Suppressor macrophage treated with lipopolysaccharide for 1 hour (primary cell): Measurements from ENCODE around the gene PROSER2.
A peak's percentile ranks its signal among the peaks of the same experiment; 100 is the strongest.
"Not testable (repeated sequence)": the region's sequence is repeated elsewhere in the genome, so short reads cannot be mapped to it uniquely, and the experiment has no call there.

Experiments used
- DNase-seq, 3 donors: peaks; one replicate each; pipeline ENCODE4 v3.0.0-alpha.2; 2020 to 2022

The PROSER2 gene

GRCh38 chr10:11887381-11888227 lies 64.4 kb downstream of the PROSER2 start:
- no peak for DNase-seq

DNA sequence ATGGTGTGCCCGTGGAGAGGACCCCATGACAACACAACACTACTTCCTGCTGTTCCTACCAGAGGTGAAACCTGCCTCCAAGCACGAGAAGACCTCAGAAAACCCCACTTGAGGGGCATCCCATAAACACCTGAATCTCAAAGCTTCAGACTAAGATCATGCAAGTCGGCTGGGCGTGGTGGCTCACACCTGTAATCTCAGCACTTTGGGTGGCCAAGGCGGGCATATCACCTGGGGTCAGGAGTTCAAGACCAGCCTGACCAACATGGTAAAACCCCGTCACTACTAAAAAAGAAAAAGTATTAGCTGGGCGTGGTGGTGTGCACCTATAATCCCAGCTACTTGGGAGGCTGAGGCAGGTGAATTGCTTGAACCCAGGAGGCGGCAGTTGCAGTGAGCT lies 66.1 kb downstream of the PROSER2 start:
- not testable (repeated sequence) for DNase-seq

GRCh38 chr10:11891776-11892486 lies 68.8 kb downstream of the PROSER2 start:
- DNase-seq = no peak

DNA sequence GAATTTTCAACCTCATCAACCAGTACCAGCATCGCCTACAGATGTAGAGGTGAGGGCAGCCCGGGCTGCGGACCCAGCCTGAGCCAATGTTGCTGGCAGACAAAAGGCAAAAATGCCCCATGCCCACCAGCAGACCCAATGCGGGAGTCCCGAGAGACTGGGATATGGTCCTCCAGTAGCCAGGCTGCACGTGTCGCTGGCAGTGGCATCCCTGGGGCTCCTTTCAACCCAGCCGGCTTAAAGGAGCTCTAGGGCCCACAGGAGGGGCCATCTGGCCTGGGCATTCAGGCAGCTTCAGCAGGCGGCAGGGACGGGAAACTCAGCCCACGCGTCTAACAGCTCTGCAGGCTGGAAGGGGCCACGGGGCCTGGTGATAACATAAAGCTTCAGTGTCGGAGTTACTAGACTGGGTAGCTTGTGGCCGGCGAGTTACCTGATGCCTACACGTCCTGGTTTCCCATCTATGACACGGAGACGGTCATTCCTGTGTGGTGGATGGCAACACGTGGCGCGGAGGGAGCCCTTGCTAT lies 70.7 kb downstream of the PROSER2 start:
- no peak for DNase-seq

GRCh38 chr10:11894381-11895107 lies 71.4 kb downstream of the PROSER2 start:
- DNase-seq = no peak

DNA sequence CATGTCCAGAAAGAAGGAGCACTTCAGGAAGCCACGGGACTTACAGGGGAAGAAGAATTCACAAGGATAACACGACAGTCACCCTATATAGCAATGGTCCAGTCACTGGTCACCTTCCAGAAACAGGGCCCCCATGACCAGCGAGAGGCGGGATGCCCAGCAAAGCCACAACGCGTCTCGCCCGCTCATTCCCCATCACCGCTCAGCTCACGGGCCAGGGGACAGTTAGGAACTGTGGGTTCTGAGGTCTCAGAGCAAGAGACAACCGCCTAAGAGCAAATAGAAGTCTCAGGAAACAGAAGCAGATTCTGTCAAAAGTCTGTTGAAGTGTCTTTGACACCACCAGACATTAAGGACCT lies 71.9 kb downstream of the PROSER2 start:
- DNase-seq = no peak

GRCh38 chr10:11895598-11895997 lies 72.4 kb downstream of the PROSER2 start:
- no peak for DNase-seq

GRCh38 chr10:11896549-11897200 lies 73.5 kb downstream of the PROSER2 start:
- no peak for DNase-seq

GRCh38 chr10:11898033-11898371 lies 74.8 kb downstream of the PROSER2 start:
- no peak for DNase-seq

DNA sequence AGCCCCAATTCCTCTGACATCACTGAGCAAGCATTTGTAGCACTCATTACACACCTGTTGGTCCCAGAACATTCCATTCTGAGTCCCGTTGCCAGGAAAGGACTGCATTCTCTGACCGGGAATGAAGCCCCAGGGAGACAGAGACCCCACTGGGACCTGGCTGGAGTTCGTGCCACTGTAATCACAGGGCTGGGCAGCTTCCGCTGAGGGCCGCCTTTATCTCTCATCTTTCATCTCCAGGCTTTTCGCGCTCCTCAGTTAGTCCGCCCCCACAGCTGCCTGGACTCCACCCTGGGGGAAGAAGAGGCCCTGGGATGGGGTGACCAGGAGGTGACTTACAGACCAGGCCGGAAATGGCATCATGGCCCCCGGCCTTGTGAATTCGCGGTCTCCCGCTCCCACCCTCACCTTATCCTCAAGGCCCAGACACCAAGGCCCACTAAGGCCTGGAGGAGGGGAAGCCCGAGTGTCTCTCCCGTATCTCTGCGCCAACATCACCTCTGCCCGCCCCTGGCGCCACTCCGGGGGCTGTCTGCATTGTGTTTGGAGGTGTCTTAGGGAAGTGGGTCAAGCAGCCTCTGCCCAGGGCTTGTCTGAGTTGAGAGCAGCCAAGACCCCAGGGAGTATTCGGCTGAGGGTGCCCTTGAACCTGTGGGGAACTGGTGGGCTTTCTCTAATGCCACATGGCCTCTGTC lies 75.4 kb downstream of the PROSER2 start:
- DNase-seq = no peak

GRCh38 chr10:11899067-11899876 lies 76.1 kb downstream of the PROSER2 start:
- no peak for DNase-seq

GRCh38 chr10:11901036-11901301 lies 77.8 kb downstream of the PROSER2 start:
- no peak for DNase-seq

GRCh38 chr10:11901454-11901832 lies 78.3 kb downstream of the PROSER2 start:
- DNase-seq = peak in 1 of 3 donors; percentile 5

GRCh38 chr10:11901833-11902475 lies 78.8 kb downstream of the PROSER2 start:
- DNase-seq = peak in 1 of 3 donors; percentile 19

GRCh38 chr10:11902646-11903045 lies 79.5 kb downstream of the PROSER2 start:
- no peak for DNase-seq

DNA sequence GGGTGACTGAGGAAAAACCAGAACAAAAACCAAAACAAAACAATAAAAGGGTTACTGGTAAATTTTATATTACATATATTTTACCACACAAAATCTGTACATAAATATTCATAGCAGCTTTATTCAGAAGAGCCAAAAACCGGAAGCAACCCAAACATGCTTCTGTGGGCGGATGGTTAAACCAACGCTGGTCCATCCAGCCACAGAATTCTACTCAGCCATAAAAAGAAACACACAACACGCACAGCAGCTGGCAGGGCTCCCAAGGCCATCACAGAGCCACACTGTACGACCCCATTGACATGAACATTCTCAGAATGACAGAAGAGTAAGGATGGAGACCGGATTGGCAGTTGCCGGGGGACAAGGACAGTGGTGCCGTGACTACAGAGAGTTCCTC lies 83.6 kb downstream of the PROSER2 start:
- DNase-seq = no peak

GRCh38 chr10:11907914-11908313 lies 84.8 kb downstream of the PROSER2 start:
- no peak for DNase-seq

- DNase-seq = no peak
Observed at GRCh38 chr10:11908536-11908935, 85.4 kb downstream of the PROSER2 start.

DNA sequence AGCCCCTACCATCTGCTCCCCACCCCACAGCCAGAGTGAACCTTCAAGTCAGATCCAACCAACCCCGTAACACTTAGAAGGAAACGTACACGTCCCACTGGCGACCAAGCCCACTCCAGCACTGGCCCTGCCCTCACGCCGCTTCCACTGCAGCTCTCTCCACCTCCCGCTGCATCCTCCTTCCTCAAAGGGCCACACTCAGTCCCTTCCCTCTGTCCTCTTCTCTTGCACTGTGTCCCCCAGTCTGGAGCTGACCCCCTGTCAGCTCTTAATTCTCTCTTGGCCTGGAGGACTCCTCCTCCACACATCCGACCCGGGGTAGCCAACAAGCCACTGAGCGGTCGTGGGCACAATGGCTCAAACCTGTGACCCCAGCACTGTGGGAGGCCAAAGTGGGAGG lies 85.8 kb downstream of the PROSER2 start:
- DNase-seq = no peak

DNA sequence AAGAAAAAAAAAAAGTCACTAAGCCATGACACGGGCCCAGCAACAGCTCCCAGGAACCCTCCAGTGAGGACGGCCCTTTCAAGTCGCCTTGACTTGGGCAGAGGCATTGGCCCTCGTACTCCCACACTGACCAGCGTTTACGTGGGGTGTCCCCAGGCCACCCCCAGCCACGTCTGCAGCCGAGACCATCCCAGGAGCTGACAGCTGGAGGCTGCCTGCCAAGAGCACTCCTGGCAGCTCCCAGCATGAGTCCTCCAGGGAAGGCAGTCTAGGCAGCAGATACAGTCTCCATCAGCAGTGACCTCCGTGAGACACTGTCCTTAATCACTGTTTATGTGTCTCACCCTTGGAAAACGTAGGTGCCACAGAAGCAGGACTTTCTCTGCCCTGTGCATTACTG lies 86.5 kb downstream of the PROSER2 start:
- DNase-seq = no peak

- DNase-seq = no peak
Observed at GRCh38 chr10:11910102-11910501, 86.9 kb downstream of the PROSER2 start.
